Astrocyte of the hippocampus (primary cell): ENCODE results near the gene SLC29A1.

Experiments used
- DNase-seq: peaks from one replicate; pipeline ENCODE4 v3.0.0; 2011; ENCODE audit warnings: low read depth, low spot score

SLC29A1 gene

DNA sequence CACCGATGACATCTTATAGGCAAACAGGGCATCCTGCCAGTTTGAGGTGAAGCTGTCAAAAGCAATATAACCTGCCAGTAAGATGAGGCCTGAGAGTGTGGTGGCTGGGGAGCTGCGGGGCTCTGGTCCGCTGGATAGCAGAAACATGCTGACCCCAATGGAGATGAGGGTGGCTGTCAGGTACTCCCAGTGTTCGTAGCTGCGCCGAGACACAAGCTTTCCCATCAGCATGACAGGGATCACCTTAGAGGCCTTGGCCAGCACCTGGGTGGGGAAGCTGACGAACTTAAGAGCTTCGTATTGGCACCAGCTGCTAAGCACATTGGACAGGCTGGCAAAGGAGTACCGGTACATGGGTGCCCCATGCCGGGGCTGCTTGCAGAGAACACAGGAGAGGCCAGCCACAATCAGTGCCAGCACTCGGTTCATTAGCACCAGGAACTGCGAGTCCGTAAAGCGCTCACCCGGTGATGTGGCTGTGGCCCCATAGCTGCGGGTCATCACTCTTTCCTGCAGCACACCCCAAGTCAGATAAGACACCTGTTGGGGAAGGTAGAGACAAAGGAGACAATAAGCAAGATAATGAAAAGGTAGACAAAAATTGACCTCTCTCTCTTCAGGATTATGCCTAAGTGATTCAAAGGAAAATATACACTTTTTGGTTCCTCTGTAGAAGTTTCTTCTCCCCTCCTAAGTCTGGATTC lies 31.9 kb downstream of the SLC29A1 start:
- DNase-seq, result no peak

DNA sequence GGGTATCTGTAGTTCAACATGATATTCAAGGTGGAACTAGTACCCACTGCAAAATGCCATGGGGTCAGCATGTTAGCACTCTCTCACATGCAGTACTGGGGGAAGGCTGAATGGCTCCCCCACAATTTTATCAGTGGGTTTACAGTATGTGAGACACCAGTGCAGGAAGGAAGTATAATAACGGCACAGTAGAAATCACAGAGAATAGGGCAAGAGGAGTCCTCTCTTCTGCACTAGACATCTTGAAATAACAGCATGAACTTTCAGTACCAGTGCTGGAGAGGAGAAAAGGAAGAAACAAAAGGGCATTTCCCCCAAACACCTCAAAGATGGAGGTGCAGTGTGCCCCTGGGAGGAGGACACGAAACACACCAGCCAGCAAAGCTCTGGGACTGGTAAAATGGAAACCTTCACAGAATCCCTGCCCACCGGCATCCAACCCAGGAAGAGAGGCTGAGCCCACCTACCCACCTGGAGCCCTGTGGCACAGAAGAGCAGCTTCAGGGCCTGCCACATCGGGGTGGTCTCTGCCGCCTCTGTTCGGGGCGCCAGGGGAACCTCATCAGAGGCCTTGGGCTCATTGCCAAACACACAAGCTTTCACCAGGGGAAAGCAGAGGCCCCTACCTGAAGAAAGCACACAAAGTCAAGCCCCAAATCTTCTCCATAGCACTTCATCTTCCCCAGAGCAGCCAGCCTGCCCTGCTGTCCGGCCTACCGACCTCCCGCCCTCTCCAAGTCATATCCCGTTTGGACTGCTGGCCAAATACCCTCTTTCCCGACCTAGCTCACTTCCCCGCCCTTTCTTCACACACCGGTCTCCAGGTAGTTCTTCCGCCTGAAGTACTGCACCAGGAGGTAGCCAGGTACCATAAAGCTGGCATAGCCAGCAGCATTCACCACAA lies 32.7 kb downstream of the SLC29A1 start:
- peak; percentile 32 for DNase-seq

GRCh38 chr6:44256775-44257024 lies 33.3 kb downstream of the SLC29A1 start:
- DNase-seq, result no peak

GRCh38 chr6:44257025-44257752 lies 33.8 kb downstream of the SLC29A1 start, which contains the start of gene SLC35B2:
Gene SLC35B2 (minus strand): TSS chr6:44257528. CDS start chr6:44257410, 118 bp downstream.
- DNase-seq, result peak; percentile 92

DNA sequence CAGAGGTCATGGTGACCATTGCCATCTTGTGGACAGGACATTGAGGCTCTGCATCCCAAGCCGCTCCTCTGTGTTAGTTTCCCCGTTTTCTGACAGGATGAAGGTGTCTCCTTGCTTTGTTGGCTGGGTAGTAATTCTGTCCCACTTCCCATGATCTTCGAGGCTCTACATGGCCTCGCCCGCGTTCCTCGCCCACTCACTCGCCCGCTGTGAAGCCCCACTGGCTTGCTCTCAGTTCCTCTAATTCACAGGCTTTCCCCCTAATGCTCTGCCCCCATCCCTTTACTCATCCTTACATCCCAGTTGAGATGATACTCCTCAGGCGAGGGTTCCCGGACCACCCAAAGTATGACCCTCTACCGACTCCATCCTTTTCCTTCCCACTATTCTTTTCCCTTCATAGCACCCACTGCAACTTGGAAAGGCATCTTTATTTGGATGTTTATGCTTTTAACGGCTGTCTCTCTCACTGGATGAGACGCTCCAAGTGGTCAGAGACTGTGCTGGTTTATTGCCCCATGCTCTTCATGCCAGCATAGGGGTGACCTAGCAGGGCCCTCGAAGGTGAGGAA lies 34.4 kb downstream of the SLC29A1 start:
- DNase-seq, result no peak

- no peak for DNase-seq
These were observed 35.0 kb downstream of the SLC29A1 start for GRCh38 chr6:44258325-44258863.

DNA sequence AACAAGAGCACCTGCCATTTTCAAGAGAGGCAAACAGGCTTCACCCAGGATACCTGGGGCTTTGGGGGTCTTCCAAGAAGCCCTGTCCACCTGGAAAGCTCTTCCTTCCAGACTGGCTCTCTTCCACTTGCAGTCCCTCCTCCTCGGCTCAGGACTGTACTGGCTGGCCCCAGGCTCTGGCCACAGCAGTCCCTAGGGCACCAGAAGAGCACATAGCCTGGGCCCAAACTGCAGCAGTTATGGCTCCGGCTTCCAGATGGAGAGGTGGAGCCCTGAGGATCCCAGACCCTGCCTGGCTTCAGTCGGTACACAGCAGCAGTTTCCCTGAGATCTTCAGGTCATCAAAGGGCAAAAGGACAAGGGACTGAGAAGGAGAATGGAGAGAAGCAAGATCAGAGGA lies 35.5 kb downstream of the SLC29A1 start:
- DNase-seq, result no peak

- no peak for DNase-seq
These were observed 36.6 kb downstream of the SLC29A1 start for GRCh38 chr6:44260011-44260410.

DNA sequence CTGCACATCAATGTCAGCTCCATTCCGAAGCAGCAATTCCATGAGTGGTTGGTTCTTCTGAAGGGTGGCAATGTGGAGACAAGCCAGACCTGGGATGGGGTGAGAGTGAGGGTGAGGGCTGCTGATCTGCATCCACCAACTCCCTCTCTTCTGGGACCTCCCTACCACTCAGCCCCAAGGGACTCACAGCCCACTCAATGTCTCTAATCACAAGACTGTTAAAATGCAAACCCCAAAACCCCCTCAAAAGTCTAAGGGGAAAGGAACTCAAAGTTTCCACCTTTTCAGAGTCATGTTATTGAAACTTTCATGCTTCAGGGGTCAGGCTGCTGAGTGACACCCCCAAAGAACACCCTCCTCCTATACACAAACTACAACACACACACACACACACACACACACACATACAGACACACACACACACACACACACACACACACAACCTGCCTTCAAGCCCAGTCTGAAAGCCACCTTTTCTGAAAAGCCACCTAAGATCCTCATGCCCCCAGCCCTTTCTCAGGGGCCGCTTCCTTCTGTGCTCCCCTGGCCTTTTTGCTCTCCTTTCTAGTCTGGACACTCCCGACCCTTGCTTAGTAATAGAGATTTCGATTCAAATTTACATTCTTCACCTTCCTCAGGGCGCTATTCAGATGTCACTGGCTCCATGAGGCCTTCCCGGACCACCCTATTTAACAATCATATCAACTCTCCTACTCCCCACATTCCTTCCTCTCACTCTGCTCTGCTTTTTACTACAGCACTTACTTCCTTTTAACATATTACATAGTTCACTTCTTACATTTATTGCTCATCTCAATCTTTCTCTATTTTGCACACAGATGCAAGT lies 37.3 kb downstream of the SLC29A1 start:
- no peak for DNase-seq

DNA sequence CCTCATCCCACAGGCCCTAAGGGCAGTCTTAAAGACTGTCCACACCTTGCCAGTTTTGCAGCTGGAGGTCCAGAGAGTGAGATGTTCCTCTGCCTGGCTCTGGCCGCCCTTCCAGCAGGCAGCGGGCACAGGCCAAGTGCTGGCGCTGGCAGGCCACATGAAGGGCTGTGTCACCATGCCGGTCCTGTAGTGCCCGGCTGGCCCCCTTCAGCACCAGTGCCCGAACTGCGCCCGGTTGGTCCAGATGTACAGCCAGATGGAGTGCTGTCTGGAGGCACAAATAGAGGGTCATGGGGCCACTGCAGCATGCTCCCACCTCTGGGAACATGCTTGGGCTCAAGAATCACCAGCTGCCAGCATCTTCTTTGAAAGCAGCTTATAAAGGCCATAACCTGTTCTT lies 38.2 kb downstream of the SLC29A1 start:
- no peak for DNase-seq

GRCh38 chr6:44262467-44263353 lies 39.3 kb downstream of the SLC29A1 start:
- DNase-seq, result no peak

DNA sequence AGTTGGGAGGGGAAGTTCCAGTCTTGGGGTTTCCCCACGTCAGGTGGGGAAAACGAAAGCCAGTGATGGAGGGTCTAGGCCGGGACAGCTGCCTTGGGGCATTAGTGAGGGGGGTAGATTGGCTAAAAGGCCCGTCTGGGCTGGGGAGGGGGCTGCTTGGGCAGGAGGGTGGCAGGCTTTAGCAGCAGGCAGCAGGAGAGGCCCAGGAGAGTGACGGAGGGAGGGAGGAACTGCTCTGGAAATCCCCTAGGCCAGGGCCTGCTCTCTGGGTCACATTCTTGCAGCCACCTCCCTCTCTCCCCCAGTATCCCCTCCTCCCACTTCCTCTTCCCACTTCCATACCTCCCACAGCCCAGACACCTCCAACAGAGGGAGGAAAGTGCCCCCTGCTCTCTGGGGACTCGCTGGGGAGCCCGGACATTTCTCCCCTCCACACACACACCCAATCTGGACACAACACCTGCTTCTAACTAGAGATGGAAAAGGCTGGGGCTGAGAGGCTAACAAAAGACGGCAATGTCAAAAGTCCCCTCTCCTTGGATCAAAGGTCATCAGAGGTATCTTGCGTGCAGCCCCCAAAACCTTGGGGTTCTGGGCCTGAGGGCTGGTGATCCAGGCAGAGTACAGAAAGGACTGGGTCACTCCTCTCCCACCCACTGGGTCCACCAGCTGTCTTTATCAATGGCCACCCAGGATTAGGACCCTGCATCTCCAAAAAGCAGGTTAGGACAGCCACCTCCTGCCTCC lies 40.1 kb downstream of the SLC29A1 start:
- DNase-seq, result peak; percentile 47

- DNase-seq, result no peak
These were observed 41.0 kb downstream of the SLC29A1 start for GRCh38 chr6:44264154-44265006.

GRCh38 chr6:44265007-44265721 lies 41.8 kb downstream of the SLC29A1 start, which contains the start of gene NFKBIE:
Gene NFKBIE (minus strand): TSS chr6:44265551. CDS start chr6:44265346, 205 bp downstream.
- DNase-seq, result peak; percentile 97

- DNase-seq, result no peak
These were observed 42.4 kb downstream of the SLC29A1 start for GRCh38 chr6:44265722-44266233.

- DNase-seq, result no peak
These were observed 43.0 kb downstream of the SLC29A1 start for GRCh38 chr6:44266347-44266746.

DNA sequence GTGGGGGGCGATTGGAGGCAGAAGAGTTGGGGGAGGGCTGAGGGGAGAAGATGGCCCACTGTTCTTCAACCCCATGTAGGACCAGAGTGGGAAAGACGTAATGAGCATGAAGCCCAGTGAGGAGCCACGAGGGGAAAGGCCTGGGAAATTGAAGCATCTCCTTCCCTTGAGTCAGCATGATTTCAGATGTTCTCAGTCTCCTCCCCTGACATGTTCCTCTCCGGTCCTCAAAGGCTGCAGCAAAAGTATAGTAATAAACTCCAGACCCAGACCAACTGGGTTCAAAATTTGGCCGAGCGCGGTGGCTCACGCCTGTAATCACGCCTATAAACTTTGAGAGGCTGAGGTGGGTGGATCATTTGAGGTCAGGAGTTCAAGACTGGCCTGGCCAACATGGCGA lies 43.9 kb downstream of the SLC29A1 start:
- DNase-seq, result no peak
